ENCODE data around the gene COASY. TPM values are rescaled to one million over a fixed set of nuclear protein-coding genes. Genes with fewer than 3 reads are reported as not detected.

The COASY gene
- total RNA-seq, 2 experiments from 2014 or later = 37.8 to 40.7 TPM

DNA sequence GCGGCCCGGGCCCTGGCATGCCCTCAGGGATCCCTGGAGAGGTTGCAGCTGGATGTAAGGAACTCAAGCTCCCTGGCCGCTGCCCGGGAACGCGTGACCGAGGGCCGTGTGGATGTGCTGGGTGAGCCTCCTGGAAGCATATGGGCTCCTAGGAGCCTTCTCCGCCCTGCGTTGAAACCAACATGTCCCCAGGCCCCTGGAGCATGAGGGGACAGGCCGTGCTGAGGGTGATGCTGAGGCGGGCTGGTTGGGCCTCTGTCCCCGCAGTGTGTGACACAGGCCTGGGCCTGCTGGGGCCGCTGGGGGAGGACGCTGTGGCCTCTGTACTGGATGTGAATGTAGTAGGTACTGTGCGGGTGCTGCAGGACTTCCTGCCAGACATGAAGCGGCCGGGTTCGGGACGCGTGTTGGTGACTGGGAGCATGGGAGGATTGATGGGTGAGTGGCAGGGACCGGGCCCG lies 14.9 kb upstream of the COASY start:
- Histone ChIP-seq H3K36me3 (ENCODE audit: insufficient read depth, low read length) (peaks cover 7% of the 10 kb centered on the region), H3K27me3 (ENCODE audit: control insufficient read depth in 1 of 2, insufficient read depth in 2 of 2, low read length in 2 of 2) (no peaks in the 10 kb centered on the region), H3K4me3 (ENCODE audit: low read length) (no peak overlapping the region), H3K9me3 (ENCODE audit: control insufficient read depth in 1 of 2, insufficient read depth in 1 of 2, low read length in 2 of 2) (no peaks in the 10 kb centered on the region), H3K4me1 (ENCODE audit: insufficient read depth, low read length) (peaks cover 20% of the 10 kb centered on the region), H3K27ac (ENCODE audit: low read depth in 1 of 2, low read length in 2 of 2) (no peak overlapping the region)
- no peak for ATAC-seq (ENCODE audit: poor library complexity)
- ChIA-PET POLR2A (interaction anchor here (1.6 to 2.1 kb wide), 3 partner anchors 10 to 31 kb away, joined by 6 to 20 read pairs (median 9); partner anchors contain the start of genes NAGLU and PSMC3IP), CTCF (no interaction called here)
- Mint-ChIP-seq H3K36me3 (ENCODE audit: low read depth) (no peaks in the 10 kb centered on the region), H3K9me3 (no peaks in the 10 kb centered on the region), H3K4me3 (no peak overlapping the region), H3K27ac (no peak overlapping the region), H3K27me3 (no peaks in the 10 kb centered on the region), H3K4me1 (ENCODE audit: low read depth) (peaks cover 12% of the 10 kb centered on the region)
- no peak for TF ChIP-seq CTCF (IDR thresholded peaks at IDR 0.05)
- intact Hi-C loops (cut with DNase I, micrococcal nuclease) = no loop called here
- DNase-seq = no peak

DNA sequence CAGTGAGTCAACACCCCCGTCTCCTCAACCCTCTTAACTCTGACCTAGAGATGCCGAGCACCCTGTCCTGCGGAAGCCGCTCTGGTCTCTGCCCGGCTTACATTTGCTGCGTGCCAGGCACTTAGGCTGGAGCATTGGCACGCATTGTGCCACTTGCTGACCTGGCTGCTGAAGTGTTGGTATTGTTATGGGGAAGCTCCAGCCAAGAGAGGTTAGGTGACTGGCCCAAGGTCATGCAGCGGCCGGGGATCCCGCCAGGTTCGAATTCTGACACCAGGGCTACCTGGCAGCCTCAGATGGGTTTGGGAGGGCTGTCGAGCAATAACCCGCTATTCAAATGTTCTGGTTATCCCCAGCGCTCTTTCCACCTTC lies 14.3 kb upstream of the COASY start:
- peaks cover 20% of the 10 kb centered on the region for H3K4me1 ChIP-seq (ENCODE audit: insufficient read depth, low read length)
- Mint-ChIP-seq H3K27me3 (no peaks in the 10 kb centered on the region), H3K36me3 (ENCODE audit: low read depth) (no peaks in the 10 kb centered on the region), H3K4me3 (no peak overlapping the region), H3K4me1 (ENCODE audit: low read depth) (peaks cover 14% of the 10 kb centered on the region), H3K9me3 (no peaks in the 10 kb centered on the region), H3K27ac (no peak overlapping the region)
- ATAC-seq (ENCODE audit: poor library complexity) (no peak), DNase-seq (no peak)
- CTCF ChIA-PET = interaction anchor here (1.0 kb wide), 1 partner anchor 450 kb away, joined by 4 read pairs; the partner anchor contains the start of gene RPL27
- intact Hi-C loops (cut with DNase I, micrococcal nuclease) = loop anchor here in 1 of 2 experiments (1.0 kb wide), 1 partner anchor 29 kb away; no protein-coding TSS in a partner anchor
- no peak overlapping the region for H3K4me3 ChIP-seq (ENCODE audit: low read length)
- H3K36me3 ChIP-seq (ENCODE audit: insufficient read depth, low read length) = peaks cover 6% of the 10 kb centered on the region
- POLR2A ChIA-PET = interaction anchor here (0.8 to 2.1 kb wide), 8 partner anchors 10 to 62 kb away, joined by 3 to 20 read pairs (median 5); partner anchors contain the start of genes NAGLU, PSMC3IP, RETREG3 and TUBG1
- H3K27me3 ChIP-seq (ENCODE audit: control insufficient read depth in 1 of 2, insufficient read depth in 2 of 2, low read length in 2 of 2) = no peaks in the 10 kb centered on the region
- no peak for TF ChIP-seq CTCF (IDR thresholded peaks at IDR 0.05)
- no peak overlapping the region for H3K27ac ChIP-seq (ENCODE audit: low read depth in 1 of 2, low read length in 2 of 2)
- H3K9me3 ChIP-seq (ENCODE audit: control insufficient read depth in 1 of 2, insufficient read depth in 1 of 2, low read length in 2 of 2) = no peaks in the 10 kb centered on the region

DNA sequence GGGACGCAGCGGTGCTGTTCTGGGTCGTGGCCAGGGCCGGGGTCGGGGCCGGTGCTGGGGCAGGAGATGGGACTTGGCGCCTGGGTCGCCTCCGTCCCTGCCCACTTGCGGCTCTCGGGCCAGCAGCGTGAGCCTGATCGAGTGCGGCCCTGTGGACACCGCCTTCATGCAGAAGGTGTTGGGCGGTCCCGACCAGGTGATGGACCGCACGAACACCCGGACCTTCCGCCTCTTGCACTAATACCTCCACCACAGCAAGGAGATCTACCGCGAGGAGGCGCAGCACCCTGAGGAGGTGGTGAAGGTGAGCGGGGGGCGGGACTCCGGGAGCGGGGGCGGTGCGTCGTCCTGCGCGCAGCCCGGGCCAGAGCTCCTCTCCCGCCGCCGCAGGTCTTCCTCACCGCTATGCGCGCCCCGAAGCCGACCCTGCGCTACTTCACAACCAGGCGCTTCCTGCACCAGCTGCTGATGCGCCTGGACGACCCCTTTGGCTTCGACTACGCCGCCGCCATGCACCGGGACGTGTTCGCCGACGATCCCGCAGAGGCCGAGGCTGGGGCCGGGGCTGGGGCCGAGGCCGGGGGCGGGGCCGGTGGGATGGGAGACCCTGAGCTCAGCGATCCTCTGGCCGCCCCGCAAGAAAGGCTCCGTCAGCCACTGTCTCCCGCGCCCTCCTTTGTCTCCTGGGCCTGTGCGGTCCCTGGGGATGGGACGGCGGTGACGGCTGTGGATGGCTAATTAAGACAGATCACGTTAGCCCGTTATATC lies 13.7 kb upstream of the COASY start:
- peak; percentile 67 to 92 (median 80) for DNase-seq
- Histone ChIP-seq H3K27ac (ENCODE audit: low read depth in 1 of 2, low read length in 2 of 2) (no peak overlapping the region), H3K4me1 (ENCODE audit: insufficient read depth, low read length) (peaks cover 21% of the 10 kb centered on the region), H3K4me3 (ENCODE audit: low read length) (peak overlapping the region; percentile 26), H3K36me3 (ENCODE audit: insufficient read depth, low read length) (peaks cover 3% of the 10 kb centered on the region), H3K9me3 (ENCODE audit: control insufficient read depth in 1 of 2, insufficient read depth in 1 of 2, low read length in 2 of 2) (no peaks in the 10 kb centered on the region), H3K27me3 (ENCODE audit: control insufficient read depth in 1 of 2, insufficient read depth in 2 of 2, low read length in 2 of 2) (no peaks in the 10 kb centered on the region)
- CTCF ChIA-PET = interaction anchor here (0.6 to 1.2 kb wide), 6 partner anchors 11 to 449 kb away, joined by 3 to 5 read pairs (median 3); partner anchors contain the start of gene RPL27
- peaks cover 16% of the 10 kb centered on the region for H3K4me1 Mint-ChIP-seq (ENCODE audit: low read depth)
- H3K36me3 Mint-ChIP-seq (ENCODE audit: low read depth) = no peaks in the 10 kb centered on the region
- TF ChIP-seq CTCF (IDR thresholded peaks at IDR 0.05) = peak; percentile 62
- no peaks in the 10 kb centered on the region for H3K27me3 Mint-ChIP-seq
- intact Hi-C loops (cut with DNase I, micrococcal nuclease) = loop anchor here in 1 of 2 experiments (1.0 kb wide), 1 partner anchor 28 kb away; no protein-coding TSS in a partner anchor
- H3K9me3 Mint-ChIP-seq = no peaks in the 10 kb centered on the region
- peak; percentile 97 for ATAC-seq (ENCODE audit: poor library complexity)
- H3K27ac Mint-ChIP-seq = no peak overlapping the region
- POLR2A ChIA-PET = interaction anchor here (0.6 to 2.1 kb wide), 9 partner anchors 11 to 61 kb away, joined by 3 to 20 read pairs (median 4); partner anchors contain the start of genes NAGLU, PSMC3IP, RETREG3 and TUBG1
- H3K4me3 Mint-ChIP-seq = peak overlapping the region; percentile 35

All from CD4-positive, alpha-beta T cell (primary cell).